Naive thymus-derived CD8-positive, alpha-beta T cell (primary cell): ENCODE measurements around the gene ADCY2. TPM values are rescaled to one million over a fixed set of nuclear protein-coding genes. Genes with fewer than 3 reads are reported as not detected.

ENCODE experiments used
- ATAC-seq, 2 donors: fragments of 150-1000 bp; cut with Tn5 transposase in 1 of 2; sonication (Bioruptor Pico), chemical (Tn5 transposase) in 1 of 2; 1 replicate in 1 of 2; 2 replicates in 1 of 2; pipeline ENCODE4 v1.10.0; 2021; ENCODE audit warnings: mild to moderate bottlenecking in 2 of 2, moderate library complexity in 2 of 2
- POLR2A ChIA-PET: fragments of 350-600 bp; sonication (Branson Sonifier 250); formaldehyde crosslinking; loops from one replicate; lab custom pipeline; 2021; ENCODE audit warnings: antibody characterized with exemption; lab: Charles Lee
- DNase-seq, 10 donors: peaks; one replicate each; pipeline versions ENCODE4 v3.0.0 to v3.0.0-alpha.2; 2020 to 2022
- H3K27ac Mint-ChIP-seq, 10 donors: one replicate each; pipeline ENCODE4 v1.8.0; 2020 to 2022; ENCODE audit warnings: mild to moderate bottlenecking in 10 of 10, mixed read lengths in 10 of 10, moderate library complexity in 4 of 10, inconsistent platforms in 1 of 10
- H3K27me3 Mint-ChIP-seq, 5 donors: one replicate each; pipeline ENCODE4 v1.8.0; 2021 to 2022; ENCODE audit warnings: mixed read lengths in 5 of 5
- H3K36me3 Mint-ChIP-seq, 3 donors: one replicate each; pipeline ENCODE4 v1.8.0; 2020 to 2022; ENCODE audit warnings: mixed read lengths in 3 of 3, mild to moderate bottlenecking in 2 of 3, inconsistent platforms in 1 of 3
- H3K4me1 Mint-ChIP-seq, 4 donors: one replicate each; pipeline ENCODE4 v1.8.0; 2021 to 2022; ENCODE audit warnings: mixed read lengths in 4 of 4
- H3K4me3 Mint-ChIP-seq, 10 donors: one replicate each; pipeline ENCODE4 v1.8.0; 2020 to 2022; ENCODE audit warnings: mild to moderate bottlenecking in 10 of 10, mixed read lengths in 10 of 10, moderate library complexity in 6 of 10, inconsistent platforms in 1 of 10
- H3K9me3 Mint-ChIP-seq, 9 donors: one replicate each; pipeline ENCODE4 v1.8.0; 2020 to 2022; ENCODE audit warnings: mixed read lengths in 9 of 9, mild to moderate bottlenecking in 3 of 9, inconsistent platforms in 1 of 9, moderate library complexity in 1 of 9
- polyA plus RNA-seq, 3 donors: library from polyadenylated mRNA; unstranded; fragments of 300-500 nt; fragmentation: Illumina TruSeq; gene quantifications; one replicate each; pipeline ENCODE4 v1.2.3, GENCODE V29; 2021
- total RNA-seq, 8 experiments: library from RNA in 2 of 8; stranded (reverse) in 2 of 8; gene quantifications; one replicate each; pipeline ENCODE4 v1.2.3 and lab custom pipeline; 2021 to 2026

ADCY2 gene
- total and polyA plus RNA-seq, 5 experiments from 2014 or later: not detected

DNA sequence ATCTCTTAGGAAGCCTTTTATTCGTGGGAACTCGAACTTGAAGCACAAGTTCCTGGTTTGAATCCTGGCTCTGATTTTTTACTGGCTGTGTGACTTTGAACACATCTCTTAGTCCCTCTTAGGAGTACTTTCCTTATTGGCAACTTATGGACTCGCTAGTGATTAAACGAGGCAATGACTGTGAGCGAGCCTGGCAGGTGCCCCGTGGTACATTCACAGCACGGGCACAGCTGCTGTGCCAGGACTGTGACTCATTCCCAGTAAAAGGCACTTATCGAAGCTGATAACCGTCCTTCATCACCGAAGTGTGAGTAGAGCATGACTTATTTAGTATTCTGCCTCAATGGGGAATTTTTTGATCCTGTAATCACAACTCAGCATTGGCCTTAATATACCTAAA lies 432.3 kb downstream of the ADCY2 start:
- ATAC-seq (no peak), DNase-seq (no peak)
- no peaks in the 10 kb centered on the region for H3K9me3 Mint-ChIP-seq
- peak overlapping the region in 1 of 10 donors; percentile 6 for H3K27ac Mint-ChIP-seq
- no peak overlapping the region for H3K4me3 Mint-ChIP-seq
- POLR2A ChIA-PET: no interaction called here
- no peaks in the 10 kb centered on the region for H3K36me3 Mint-ChIP-seq
- no peaks in the 10 kb centered on the region for H3K4me1 Mint-ChIP-seq
- peaks cover 2 to 27% (median 7%) of the 10 kb centered on the region in 5 donors for H3K27me3 Mint-ChIP-seq

- DNase-seq (no peak), ATAC-seq (no peak)
- H3K27ac Mint-ChIP-seq: no peak overlapping the region
- H3K4me1 Mint-ChIP-seq: no peaks in the 10 kb centered on the region
- H3K36me3 Mint-ChIP-seq: no peaks in the 10 kb centered on the region
- peaks cover 0 to 2% (median 0%) of the 10 kb centered on the region in 9 donors for H3K9me3 Mint-ChIP-seq
- H3K27me3 Mint-ChIP-seq: peaks cover 3 to 18% (median 13%) of the 10 kb centered on the region in 5 donors
- POLR2A ChIA-PET: no interaction called here
- H3K4me3 Mint-ChIP-seq: no peak overlapping the region
Measured at GRCh38 chr5:7834982-7835381, 439.0 kb downstream of the ADCY2 start.

- no peak overlapping the region for H3K27ac Mint-ChIP-seq
- H3K9me3 Mint-ChIP-seq: peaks cover 0 to 3% (median 0%) of the 10 kb centered on the region in 9 donors
- ATAC-seq (no peak), DNase-seq (no peak)
- H3K4me3 Mint-ChIP-seq: no peak overlapping the region
- no peaks in the 10 kb centered on the region for H3K36me3 Mint-ChIP-seq
- no peaks in the 10 kb centered on the region for H3K4me1 Mint-ChIP-seq
- peaks cover 14 to 33% (median 25%) of the 10 kb centered on the region in 5 donors for H3K27me3 Mint-ChIP-seq
- POLR2A ChIA-PET: no interaction called here
Measured at GRCh38 chr5:7837403-7837802, 441.5 kb downstream of the ADCY2 start.

DNA sequence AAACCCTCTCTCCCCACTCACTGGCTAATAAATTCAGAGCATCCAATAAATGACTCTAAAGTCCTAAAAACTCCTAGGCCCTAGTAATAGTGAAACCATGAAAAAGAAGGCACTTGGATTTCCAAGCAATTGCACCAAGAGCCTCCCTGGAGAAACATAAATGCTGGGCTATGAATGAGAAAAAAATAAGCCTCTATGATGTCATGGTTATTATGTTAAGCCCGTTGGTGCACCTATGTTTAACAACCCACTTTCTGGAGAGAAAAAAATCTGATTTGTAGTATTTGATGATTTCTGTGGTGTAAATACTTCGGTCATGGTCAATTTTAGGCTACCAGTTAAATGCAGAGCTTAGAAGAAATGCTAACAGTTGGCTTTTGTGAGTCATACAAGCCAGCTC lies 446.6 kb downstream of the ADCY2 start:
- POLR2A ChIA-PET: no interaction called here
- H3K36me3 Mint-ChIP-seq: no peaks in the 10 kb centered on the region
- peaks cover 16 to 78% (median 47%) of the 10 kb centered on the region in 5 donors for H3K27me3 Mint-ChIP-seq
- peaks cover 0 to 3% (median 0%) of the 10 kb centered on the region in 9 donors for H3K9me3 Mint-ChIP-seq
- ATAC-seq: no peak
- H3K4me3 Mint-ChIP-seq: no peak overlapping the region
- H3K27ac Mint-ChIP-seq: no peak overlapping the region
- peaks cover 0 to 4% (median 0%) of the 10 kb centered on the region in 4 donors for H3K4me1 Mint-ChIP-seq
- no peak for DNase-seq

DNA sequence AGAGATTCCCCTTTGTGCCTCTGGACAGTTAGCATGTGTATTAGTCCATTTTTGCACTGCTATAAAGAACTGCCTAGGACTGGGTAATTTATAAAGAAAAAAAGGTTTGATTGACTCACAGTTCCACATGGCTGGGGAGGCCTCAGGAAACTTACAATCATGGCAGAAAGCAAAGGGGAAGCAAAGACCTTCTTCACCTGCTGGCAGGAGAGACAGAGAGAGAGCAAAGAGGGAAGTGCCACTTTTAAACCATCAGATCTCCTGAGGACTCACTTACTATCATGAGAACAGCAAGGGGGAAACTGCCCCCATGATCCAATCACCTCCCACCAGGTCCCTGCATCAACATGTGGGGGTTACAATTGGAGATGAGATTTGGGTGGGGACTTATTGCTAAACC lies 449.0 kb downstream of the ADCY2 start:
- no peak for DNase-seq
- Mint-ChIP-seq H3K4me3 (no peak overlapping the region), H3K27me3 (peaks cover 21 to 83% (median 53%) of the 10 kb centered on the region in 5 donors), H3K9me3 (peaks cover 0 to 3% (median 0%) of the 10 kb centered on the region in 9 donors), H3K27ac (no peak overlapping the region), H3K4me1 (peaks cover 0 to 8% (median 6%) of the 10 kb centered on the region in 4 donors), H3K36me3 (no peaks in the 10 kb centered on the region)
- no peak for ATAC-seq
- POLR2A ChIA-PET: no interaction called here

- Mint-ChIP-seq H3K27me3 (peaks cover 19 to 78% (median 50%) of the 10 kb centered on the region in 5 donors), H3K4me3 (no peak overlapping the region), H3K4me1 (peaks cover 0 to 10% (median 8%) of the 10 kb centered on the region in 4 donors), H3K36me3 (no peaks in the 10 kb centered on the region), H3K27ac (no peak overlapping the region), H3K9me3 (peaks cover 0 to 3% (median 0%) of the 10 kb centered on the region in 9 donors)
- POLR2A ChIA-PET: no interaction called here
- ATAC-seq (no peak), DNase-seq (no peak)
Measured at GRCh38 chr5:7845557-7845956, 449.6 kb downstream of the ADCY2 start.

- Mint-ChIP-seq H3K27ac (no peak overlapping the region), H3K4me3 (no peak overlapping the region), H3K36me3 (no peaks in the 10 kb centered on the region), H3K27me3 (peaks cover 15 to 70% (median 46%) of the 10 kb centered on the region in 5 donors), H3K9me3 (no peaks in the 10 kb centered on the region), H3K4me1 (peaks cover 0 to 15% (median 11%) of the 10 kb centered on the region in 4 donors)
- POLR2A ChIA-PET: no interaction called here
- ATAC-seq: no peak
- no peak for DNase-seq
Measured at GRCh38 chr5:7846327-7846726, 450.4 kb downstream of the ADCY2 start.

DNA sequence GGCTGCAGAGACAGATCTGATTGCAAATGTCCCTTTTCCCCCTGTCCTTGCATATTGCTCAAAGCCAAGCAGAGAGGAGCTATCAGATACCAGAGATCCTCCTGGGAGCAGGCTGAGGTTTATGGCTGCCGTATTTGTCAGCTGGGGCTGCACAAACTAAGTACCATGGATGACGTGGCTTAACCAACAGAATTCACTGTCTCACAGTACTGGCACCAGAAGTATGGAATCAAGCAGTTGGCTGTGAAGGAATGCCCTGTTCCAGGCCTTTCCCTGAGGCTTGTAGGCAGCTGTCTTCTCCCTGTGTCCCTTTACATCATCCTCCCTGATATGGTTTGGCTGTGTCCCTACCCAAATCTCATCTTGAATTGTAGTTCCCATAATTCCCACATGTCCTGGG lies 452.4 kb downstream of the ADCY2 start:
- Mint-ChIP-seq H3K36me3 (no peaks in the 10 kb centered on the region), H3K4me1 (peaks cover 7 to 28% (median 22%) of the 10 kb centered on the region in 4 donors), H3K9me3 (no peaks in the 10 kb centered on the region), H3K4me3 (peak overlapping the region in 1 of 10 donors; percentile 7), H3K27ac (no peak overlapping the region), H3K27me3 (peaks cover 11 to 60% (median 41%) of the 10 kb centered on the region in 5 donors)
- POLR2A ChIA-PET: no interaction called here
- ATAC-seq (no peak), DNase-seq (no peak)

DNA sequence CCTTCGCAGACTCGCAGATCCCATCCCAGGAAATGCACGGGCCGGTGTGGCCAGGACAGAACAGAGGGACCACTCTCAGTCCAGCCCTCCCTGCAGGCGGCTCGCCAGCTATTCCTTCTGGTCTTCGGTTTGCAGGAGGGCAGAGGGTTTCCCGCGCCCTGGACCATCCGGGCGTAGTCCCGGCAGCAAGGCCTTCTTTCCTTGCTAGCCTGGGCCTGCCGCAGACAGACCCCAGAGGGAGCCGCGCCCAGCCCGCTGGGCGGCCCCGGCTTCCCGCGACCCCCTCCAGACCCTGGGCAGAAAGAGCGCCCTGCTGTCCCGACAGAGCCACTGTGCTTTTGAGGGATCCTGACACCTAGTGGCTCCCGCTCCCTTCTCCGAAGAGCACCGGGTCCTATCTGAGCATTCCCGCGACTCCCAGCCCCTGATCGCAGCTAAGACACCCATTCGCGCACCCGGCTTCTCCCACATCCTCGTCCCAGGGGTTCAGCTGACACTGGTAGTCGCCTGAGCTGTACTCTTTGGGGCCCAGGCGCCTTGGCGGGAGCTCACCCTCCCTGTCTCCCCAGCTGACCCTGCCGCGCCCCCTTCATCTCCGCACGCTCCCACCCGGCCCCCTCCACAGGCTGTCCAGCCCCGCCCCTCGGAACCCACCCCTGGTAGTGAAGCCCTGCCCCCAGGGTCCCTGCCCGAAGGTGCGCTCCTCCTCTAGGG lies 453.9 kb downstream of the ADCY2 start:
- Mint-ChIP-seq H3K9me3 (no peaks in the 10 kb centered on the region), H3K27me3 (peaks cover 10 to 45% (median 33%) of the 10 kb centered on the region in 5 donors), H3K27ac (peak overlapping the region in 2 of 10 donors; percentile 22 to 41), H3K4me1 (peaks cover 7 to 28% (median 22%) of the 10 kb centered on the region in 4 donors), H3K36me3 (no peaks in the 10 kb centered on the region), H3K4me3 (peak overlapping the region; percentile 74 to 87 (median 82))
- POLR2A ChIA-PET: no interaction called here
- DNase-seq (peak in 4 of 10 donors; percentile 13 to 20 (median 18)), ATAC-seq (peak; percentile 36 to 60)

DNA sequence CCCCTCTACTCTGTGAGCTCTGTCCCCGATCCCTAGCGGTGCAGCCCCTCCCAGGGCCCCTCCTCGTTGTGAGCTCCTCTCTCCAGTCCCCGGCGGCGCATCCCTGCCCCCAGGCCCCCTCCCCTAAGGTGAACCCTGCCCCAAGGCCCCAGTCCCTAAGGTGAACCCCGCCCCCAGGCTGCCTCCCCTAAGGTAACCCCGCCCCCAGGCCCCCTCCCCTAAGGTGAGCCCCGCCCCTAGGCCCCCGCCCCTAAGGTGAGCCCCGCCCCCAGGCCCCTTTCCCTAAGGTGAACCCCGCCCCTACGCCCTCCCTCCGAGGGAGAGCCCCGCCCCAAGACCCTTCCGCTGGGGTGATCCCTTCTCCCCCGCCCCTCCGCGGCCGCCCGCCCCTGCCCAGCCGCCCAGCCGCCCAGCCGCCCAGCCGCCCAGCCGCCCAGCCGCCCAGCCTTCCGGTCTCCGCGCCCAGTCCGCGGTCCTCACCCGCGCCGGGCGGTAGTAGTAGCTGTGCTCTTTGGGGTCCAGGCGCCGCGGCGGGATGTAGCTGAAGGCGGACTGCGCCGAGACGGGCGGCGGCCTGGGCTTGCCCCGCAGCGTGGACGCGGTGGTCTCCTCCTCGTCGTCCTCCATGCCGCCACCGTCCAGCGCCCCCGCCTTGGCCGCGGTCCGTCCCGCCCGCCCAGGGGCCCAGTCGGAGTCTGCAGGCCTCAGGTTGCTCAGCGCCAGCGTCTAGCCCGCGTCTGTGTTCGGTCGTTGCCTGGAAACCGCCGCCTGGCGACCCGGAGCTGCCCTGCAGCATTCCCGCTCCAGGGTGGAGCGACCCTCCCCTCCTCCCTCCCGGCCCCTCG lies 454.7 kb downstream of the ADCY2 start, which contains the start of gene CFAP90:
Gene CFAP90, minus strand, starts transcription at position 739 of the 845 bp plus-strand sequence. Its CDS starts 112 bp downstream, at position 627.
- DNase-seq (peak in 5 of 10 donors; percentile 22 to 34 (median 29)), ATAC-seq (peak; percentile 49 to 61)
- Mint-ChIP-seq H3K4me1 (peaks cover 7 to 28% (median 20%) of the 10 kb centered on the region in 4 donors), H3K9me3 (no peaks in the 10 kb centered on the region), H3K27me3 (peaks cover 10 to 37% (median 31%) of the 10 kb centered on the region in 5 donors), H3K27ac (peak within 1 kb of the TSS in 6 of 10 donors; percentile 22 to 90 (median 64)), H3K4me3 (peak within 1 kb of the TSS; percentile 78 to 91 (median 83)), H3K36me3 (no peaks in the 10 kb centered on the region)
- POLR2A ChIA-PET: interaction anchor here (1.4 kb wide), 1 partner anchor 16 kb away, joined by 3 read pairs; no protein-coding TSS in a partner anchor

DNA sequence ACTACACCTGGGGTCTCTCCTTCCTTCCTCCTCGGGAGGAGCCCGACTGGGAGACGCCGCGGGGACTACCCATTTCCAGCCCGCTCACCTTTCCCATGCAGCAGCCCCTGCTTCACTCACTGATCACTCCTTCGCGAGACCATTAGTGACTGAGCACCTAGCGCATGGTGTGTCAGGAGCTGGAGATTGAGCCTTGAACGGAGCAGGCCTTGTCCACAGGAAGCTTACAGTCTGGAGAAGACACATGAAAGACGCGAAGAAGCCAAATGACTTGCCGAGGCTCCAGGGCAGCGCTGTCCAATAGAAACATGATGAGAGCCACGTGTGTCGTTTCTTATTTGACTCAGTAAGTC lies 455.3 kb downstream of the ADCY2 start:
- Mint-ChIP-seq H3K9me3 (no peaks in the 10 kb centered on the region), H3K4me1 (peaks cover 7 to 28% (median 20%) of the 10 kb centered on the region in 4 donors), H3K27ac (peak overlapping the region in 4 of 10 donors; percentile 39 to 90 (median 72)), H3K36me3 (no peaks in the 10 kb centered on the region), H3K4me3 (peak overlapping the region; percentile 78 to 91 (median 83)), H3K27me3 (peaks cover 10 to 31% (median 31%) of the 10 kb centered on the region in 5 donors)
- ATAC-seq (peak; percentile 8), DNase-seq (no peak)
- POLR2A ChIA-PET: interaction anchor here (1.4 kb wide), 1 partner anchor 16 kb away, joined by 3 read pairs; no protein-coding TSS in a partner anchor

DNA sequence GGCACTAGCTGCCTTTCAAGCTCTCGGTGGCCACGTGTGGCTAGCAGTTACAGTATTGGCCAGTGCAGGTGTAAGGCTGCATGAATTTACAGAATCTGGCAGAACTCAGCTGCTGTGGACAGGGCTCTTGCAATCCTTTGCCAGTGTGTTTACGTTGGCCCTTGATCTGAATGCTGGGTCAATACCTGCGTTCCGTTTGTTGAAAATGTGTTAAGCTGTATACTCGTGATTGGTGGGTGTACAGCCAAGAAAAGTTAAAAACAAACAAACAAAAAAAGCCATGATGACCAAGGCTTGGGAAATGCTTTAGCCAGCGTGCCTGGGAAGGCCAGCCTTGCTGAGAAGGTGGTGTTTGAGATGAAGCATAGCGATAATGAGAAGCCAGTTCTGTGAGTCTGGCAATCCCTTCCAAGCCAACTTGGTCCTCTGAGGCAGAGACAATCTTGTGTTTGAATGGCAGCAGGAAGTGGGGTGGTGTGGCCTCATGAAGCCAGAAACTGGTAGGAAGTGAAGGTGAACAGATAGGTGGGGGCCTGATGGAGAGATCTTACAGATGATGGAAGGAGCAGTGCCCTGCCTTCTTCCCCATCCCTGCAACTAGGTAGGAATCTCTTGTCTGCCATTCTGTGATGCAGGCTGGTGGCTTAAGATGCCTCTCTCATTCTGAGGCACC lies 455.8 kb downstream of the ADCY2 start:
- Mint-ChIP-seq H3K9me3 (no peaks in the 10 kb centered on the region), H3K27ac (peak overlapping the region in 3 of 10 donors; percentile 21 to 90 (median 73)), H3K4me3 (peak overlapping the region; percentile 78 to 91 (median 83)), H3K4me1 (peaks cover 7 to 28% (median 20%) of the 10 kb centered on the region in 4 donors), H3K36me3 (no peaks in the 10 kb centered on the region), H3K27me3 (peaks cover 10 to 28% (median 26%) of the 10 kb centered on the region in 5 donors)
- DNase-seq (peak in 1 of 10 donors; percentile 14), ATAC-seq (peak in 1 of 2 donors; percentile 54)
- POLR2A ChIA-PET: interaction anchor here (1.4 kb wide), 1 partner anchor 15 kb away, joined by 3 read pairs; no protein-coding TSS in a partner anchor
